HEK293T (cell line): ENCODE data around the gene WWOX.

ENCODE experiments used
- FOXK2 ChIP-seq: fragments of 450-650 bp; IDR thresholded peaks from 2 replicates; pipeline ENCODE4 v1.6.1; 2016; ENCODE audit warnings: mild to moderate bottlenecking
- FOXM1 ChIP-seq: fragments of 450-650 bp; IDR thresholded peaks from 2 replicates; pipeline ENCODE4 v1.6.1; 2017; ENCODE audit warnings: mild to moderate bottlenecking, borderline replicate concordance
- HDGF ChIP-seq: fragments of 450-650 bp; IDR thresholded peaks from 2 replicates; pipeline ENCODE4 v1.6.1; 2017; ENCODE audit warnings: antibody characterized with exemption, borderline replicate concordance
- PKNOX1 ChIP-seq: fragments of 450-650 bp; IDR thresholded peaks from 2 replicates; pipeline ENCODE4 v1.6.1; 2016
- SP1 ChIP-seq: fragments of 450-650 bp; IDR thresholded peaks from 2 replicates; pipeline ENCODE4 v1.6.1; 2017
- TARDBP ChIP-seq: fragments of 450-650 bp; IDR thresholded peaks from 2 replicates; pipeline ENCODE4 v1.6.1; 2016
- ZNF384 ChIP-seq: fragments of 450-650 bp; IDR thresholded peaks from 2 replicates; pipeline ENCODE4 v1.6.1; 2016

- TF ChIP-seq SP1 (no peak), FOXK2 (no peak), ZNF384 (no peak), FOXM1 (no peak), HDGF (no peak), PKNOX1 (no peak), TARDBP (no peak)
Measured at GRCh38 chr16:79177018-79177417, 1077.6 kb downstream of the WWOX start.
